ENCODE results near the gene ACMSD.

DNA sequence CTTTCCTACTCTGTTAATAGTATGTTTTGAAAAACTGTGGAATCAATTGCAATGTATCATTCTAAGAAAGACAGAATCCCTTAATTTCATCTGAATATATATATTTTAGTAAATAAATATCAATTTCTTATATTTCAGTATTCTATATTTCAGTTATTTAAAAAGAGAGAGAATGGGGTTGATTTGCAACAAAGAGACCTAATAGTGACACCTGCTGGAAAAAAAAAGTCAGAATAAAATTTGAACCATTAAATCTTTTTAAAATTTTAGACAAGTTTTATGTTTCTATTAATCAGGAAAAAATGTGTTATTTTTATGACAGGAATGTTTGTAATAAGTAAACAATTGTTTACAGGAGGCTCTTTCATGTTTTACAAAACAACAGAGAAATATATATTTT lies 59.5 kb downstream of the ACMSD start:
- TF ChIP-seq, protein P1, sequence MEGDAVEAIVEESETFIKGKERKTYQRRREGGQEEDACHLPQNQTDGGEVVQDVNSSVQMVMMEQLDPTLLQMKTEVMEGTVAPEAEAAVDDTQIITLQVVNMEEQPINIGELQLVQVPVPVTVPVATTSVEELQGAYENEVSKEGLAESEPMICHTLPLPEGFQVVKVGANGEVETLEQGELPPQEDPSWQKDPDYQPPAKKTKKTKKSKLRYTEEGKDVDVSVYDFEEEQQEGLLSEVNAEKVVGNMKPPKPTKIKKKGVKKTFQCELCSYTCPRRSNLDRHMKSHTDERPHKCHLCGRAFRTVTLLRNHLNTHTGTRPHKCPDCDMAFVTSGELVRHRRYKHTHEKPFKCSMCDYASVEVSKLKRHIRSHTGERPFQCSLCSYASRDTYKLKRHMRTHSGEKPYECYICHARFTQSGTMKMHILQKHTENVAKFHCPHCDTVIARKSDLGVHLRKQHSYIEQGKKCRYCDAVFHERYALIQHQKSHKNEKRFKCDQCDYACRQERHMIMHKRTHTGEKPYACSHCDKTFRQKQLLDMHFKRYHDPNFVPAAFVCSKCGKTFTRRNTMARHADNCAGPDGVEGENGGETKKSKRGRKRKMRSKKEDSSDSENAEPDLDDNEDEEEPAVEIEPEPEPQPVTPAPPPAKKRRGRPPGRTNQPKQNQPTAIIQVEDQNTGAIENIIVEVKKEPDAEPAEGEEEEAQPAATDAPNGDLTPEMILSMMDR (IDR thresholded peaks at IDR 0.05; ENCODE audit: poor library complexity, severe bottlenecking) = peak; percentile 65
- TF ChIP-seq EZH2 (IDR thresholded peaks at IDR 0.05; ENCODE audit: borderline replicate concordance, insufficient read depth, low read length, poor library complexity, severe bottlenecking) (no peak), POLR2AphosphoS5 (IDR thresholded peaks at IDR 0.05) (no peak), EP300 (conservative IDR thresholded peaks at IDR 0.05; ENCODE audit: poor library complexity, severe bottlenecking) (no peak)

Data from neural cell (in vitro differentiated cells).